ENCODE measurements around the gene NCR3LG1. TPM values are rescaled to one million over a fixed set of nuclear protein-coding genes. Genes with fewer than 3 reads are reported as not detected.

Gene NCR3LG1
- total and polyA plus RNA-seq, 9 of the 15 experiments (the other 6 are each of a cell fraction or from before 2014, with no cell fraction given) = 4.1 to 39.8 (median 25.1) TPM

GRCh38 chr11:17405232-17406005 is 53.8 kb downstream of the NCR3LG1 start (continued):
- TF ChIP-seq ZNF316 (IDR thresholded peaks at IDR 0.05) (0 out of 2 replicates have a peak, but pooled peaks have one; percentile 37), ZNF384 (IDR thresholded peaks at IDR 0.05; ENCODE audit: low read depth, low read length) (no peak), JUND (IDR thresholded peaks at IDR 0.05; ENCODE audit: borderline replicate concordance, low read depth, low read length) (peak; percentile 7; the same call in 1 of the 2 replicates), JUND (tag; IDR thresholded peaks at IDR 0.05; ENCODE audit: borderline replicate concordance, low read depth, low read length) (no peak), CTBP1 (IDR thresholded peaks at IDR 0.05; ENCODE audit: borderline replicate concordance) (peak; percentile 49; the same call in 1 of the 2 replicates), ZBED1 (IDR thresholded peaks at IDR 0.05) (no peak)

DNA sequence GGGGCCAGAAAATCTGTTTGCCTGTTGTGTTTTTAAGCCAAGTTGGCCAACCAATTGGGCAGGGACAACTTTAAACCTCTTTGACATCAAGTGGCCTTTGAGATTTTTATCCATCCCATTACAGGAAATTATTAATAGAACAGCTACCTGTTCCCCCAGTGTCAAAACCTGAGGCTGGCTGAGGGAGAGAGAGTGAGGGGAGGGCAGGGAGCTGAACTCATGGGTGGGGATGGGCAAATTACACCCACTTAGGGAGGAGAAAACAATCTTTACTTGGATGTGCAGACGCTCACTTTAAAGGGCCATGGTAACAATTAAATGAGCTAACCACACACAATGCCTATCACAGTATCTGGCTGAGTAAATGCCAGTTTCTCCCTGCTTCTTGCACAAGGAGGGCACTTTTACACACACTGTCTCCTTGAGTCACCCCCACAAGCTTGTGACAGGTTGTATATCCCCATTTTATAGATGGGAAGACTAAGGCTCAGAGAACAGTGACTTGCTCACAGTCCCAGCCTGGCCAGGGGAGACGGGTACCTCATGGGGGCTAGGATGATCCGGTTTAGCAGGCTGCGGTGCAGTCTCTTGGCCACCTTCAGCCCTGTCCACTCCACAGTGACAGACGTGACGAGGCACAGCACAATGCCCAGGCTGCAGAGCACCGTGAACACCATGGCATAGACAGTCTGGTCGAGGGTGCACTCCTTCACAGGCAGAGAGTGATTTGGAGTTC is 54.6 kb downstream of the NCR3LG1 start:
- Histone ChIP-seq H3K4me1 (replicated peaks in 1 of 2; ENCODE audit: control insufficient read depth in 2 of 2, insufficient read depth in 2 of 2, low read length in 2 of 2) (peaks cover 6 to 7% of the 10 kb centered on the region in 2 experiments; a peak in 2 of 5 replicates), H3K27ac (ENCODE audit: extremely low read depth, low read depth, low read length) (no peak overlapping the region), H3K27me3 (ENCODE audit: control insufficient read depth in 2 of 2, insufficient read depth in 2 of 2, low read length in 2 of 2) (peaks cover 12 to 30% of the 10 kb centered on the region in 2 experiments; a peak in 3 of 5 replicates), H2AFZ (ENCODE audit: low read depth, low read length) (peak overlapping the region; percentile 54; the same call in 1 of the 2 replicates), H3K9ac (ENCODE audit: insufficient read depth in 1 of 2, low read depth in 2 of 2, low read length in 2 of 2) (no peak overlapping the region), H3K4me2 (ENCODE audit: insufficient read depth, low read length) (no peak overlapping the region), H3K79me2 (ENCODE audit: control insufficient read depth, insufficient read depth, low read length) (no peaks in the 10 kb centered on the region), H4K20me1 (replicated peaks; ENCODE audit: control insufficient read depth, insufficient read depth, low read length) (0 out of 2 replicates have a peak, but pooled peaks cover 5% of the 10 kb centered on the region), H3K9me3 (replicated peaks; ENCODE audit: control insufficient read depth, insufficient read depth, low read depth, low read length) (no peaks in the 10 kb centered on the region), H3K36me3 (ENCODE audit: control insufficient read depth, insufficient read depth, low read length) (no peaks in the 10 kb centered on the region), H3K4me3 (no peak overlapping the region), H3K9me1 (ENCODE audit: control insufficient read depth, insufficient read depth, low read length) (no peaks in the 10 kb centered on the region)
- in situ Hi-C loops (cut with MboI) = no loop called here
- no peak for FAIRE-seq
- ChIA-PET POLR2A (interaction anchor here (0.9 kb wide), 1 partner anchor 12 kb away, joined by 4 read pairs; no protein-coding TSS in a partner anchor), CTCF (ENCODE audit: low intra/inter-chr PET ratio) (no interaction called here)
- BruUV-seq (replicated peaks) = no TSS peak
- WGBS (ENCODE audit: insufficient coverage, low coverage, missing lambda C conversion rate) = 43% methylated on average over 8 of the region's 8 CpGs
- no peak for DNase-seq (ENCODE audit: extremely low read depth in 1 of 4, low spot score in 3 of 4)
- intact Hi-C loops (cut with micrococcal nuclease) = no loop called here
- no peak for ATAC-seq
- TF ChIP-seq ERF (CRISPR knock-in tag; IDR thresholded peaks at IDR 0.05) = no peak
- 0 out of 4 replicates have a peak, but pooled peaks of 1 of the 2 experiments have one; percentile 6 for TF ChIP-seq RCOR1 (IDR thresholded peaks at IDR 0.05; ENCODE audit: borderline replicate concordance in 1 of 2, low read depth in 2 of 2, low read length in 2 of 2)
- TF ChIP-seq HDAC2 (IDR thresholded peaks at IDR 0.05) = 0 out of 2 replicates have a peak, but pooled peaks have one; percentile 22
- no peak for TF ChIP-seq BACH1 (tag; IDR thresholded peaks at IDR 0.05)
- peak; percentile 70 for TF ChIP-seq BCOR (IDR thresholded peaks at IDR 0.05)
- peak in 1 of 2 experiments; percentile 51; a peak in 1 of 4 replicates for TF ChIP-seq KDM1A (IDR thresholded peaks at IDR 0.05)
- 0 out of 2 replicates have a peak, but pooled peaks have one; percentile 24 for TF ChIP-seq CBX1 (IDR thresholded peaks at IDR 0.05; ENCODE audit: low read depth)
- TF ChIP-seq RBM25 (IDR thresholded peaks at IDR 0.05; ENCODE audit: low read depth, low read length, severe bottlenecking) = peak; percentile 71

All from K562 (cell line).